Measurements from ENCODE around the gene GPR42. TPM values are rescaled to one million over a fixed set of nuclear protein-coding genes. Genes with fewer than 3 reads are reported as not detected.

The GPR42 gene
- total and polyA plus RNA-seq, 7 experiments from 2014 or later: 0.24 TPM; not detected in 6

GRCh38 chr19:35330475-35330874, 40.4 kb upstream of the GPR42 start:
- Histone ChIP-seq H3K4me1 (ENCODE audit: control insufficient read depth in 2 of 2, insufficient read depth in 2 of 2, low read length in 2 of 2) (peaks cover 0 to 8% of the 10 kb centered on the region in 2 donors), H3K4me3 (ENCODE audit: low read length) (no peak overlapping the region), H3K36me3 (ENCODE audit: control insufficient read depth in 2 of 3, insufficient read depth in 3 of 3, low read length in 3 of 3) (no peaks in the 10 kb centered on the region), H3K27ac (ENCODE audit: low read depth, low read length) (no peak overlapping the region), H3K9me3 (ENCODE audit: control insufficient read depth in 2 of 3, low read length in 3 of 3) (no peaks in the 10 kb centered on the region), H3K27me3 (ENCODE audit: control insufficient read depth in 2 of 2, insufficient read depth in 2 of 2, low read length in 2 of 2) (no peaks in the 10 kb centered on the region)
- ATAC-seq (peak; percentile 50), DNase-seq (no peak)
- POLR2A ChIA-PET: no interaction called here
- Mint-ChIP-seq H3K36me3 (no peaks in the 10 kb centered on the region), H3K4me1 (peaks cover 9 to 29% (median 17%) of the 10 kb centered on the region in 7 donors), H3K27me3 (peaks cover 0 to 14% (median 4%) of the 10 kb centered on the region in 5 donors), H3K4me3 (no peak overlapping the region), H3K9me3 (no peaks in the 10 kb centered on the region), H3K27ac (peak overlapping the region in 2 of 9 donors; percentile 17 to 22)
- CTCF ChIA-PET: no interaction called here
- intact Hi-C loops (cut with micrococcal nuclease): no loop called here

- no peak overlapping the region for H3K4me3 Mint-ChIP-seq
- no peaks in the 10 kb centered on the region for H3K9me3 ChIP-seq (ENCODE audit: control insufficient read depth in 2 of 3, low read length in 3 of 3)
- no peaks in the 10 kb centered on the region for H3K36me3 Mint-ChIP-seq
- intact Hi-C loops (cut with micrococcal nuclease): no loop called here
- no peak overlapping the region for H3K27ac Mint-ChIP-seq
- CTCF ChIA-PET: no interaction called here
- no peak for DNase-seq
- H3K36me3 ChIP-seq (ENCODE audit: control insufficient read depth in 2 of 3, insufficient read depth in 3 of 3, low read length in 3 of 3): no peaks in the 10 kb centered on the region
- ATAC-seq: no peak
- H3K9me3 Mint-ChIP-seq: no peaks in the 10 kb centered on the region
- no peak overlapping the region for H3K4me3 ChIP-seq (ENCODE audit: low read length)
- H3K4me1 Mint-ChIP-seq: peaks cover 10 to 29% (median 17%) of the 10 kb centered on the region in 7 donors
- H3K27me3 ChIP-seq (ENCODE audit: control insufficient read depth in 2 of 2, insufficient read depth in 2 of 2, low read length in 2 of 2): no peaks in the 10 kb centered on the region
- peaks cover 0 to 16% (median 0%) of the 10 kb centered on the region in 5 donors for H3K27me3 Mint-ChIP-seq
- no peak overlapping the region for H3K27ac ChIP-seq (ENCODE audit: low read depth, low read length)
- POLR2A ChIA-PET: no interaction called here
- peaks cover 0 to 8% of the 10 kb centered on the region in 2 donors for H3K4me1 ChIP-seq (ENCODE audit: control insufficient read depth in 2 of 2, insufficient read depth in 2 of 2, low read length in 2 of 2)
Observed at GRCh38 chr19:35331551-35332214, 39.2 kb upstream of the GPR42 start.

GRCh38 chr19:35332817-35333216, 38.1 kb upstream of the GPR42 start:
- intact Hi-C loops (cut with micrococcal nuclease): no loop called here
- peaks cover 0 to 17% (median 0%) of the 10 kb centered on the region in 5 donors for H3K27me3 Mint-ChIP-seq
- ATAC-seq (peak; percentile 62), DNase-seq (peak in 5 of 9 donors; percentile 16 to 43 (median 36))
- H3K27me3 ChIP-seq (ENCODE audit: control insufficient read depth in 2 of 2, insufficient read depth in 2 of 2, low read length in 2 of 2): no peaks in the 10 kb centered on the region
- H3K9me3 Mint-ChIP-seq: no peaks in the 10 kb centered on the region
- no peak overlapping the region for H3K4me3 ChIP-seq (ENCODE audit: low read length)
- no peaks in the 10 kb centered on the region for H3K36me3 ChIP-seq (ENCODE audit: control insufficient read depth in 2 of 3, insufficient read depth in 3 of 3, low read length in 3 of 3)
- H3K4me1 Mint-ChIP-seq: peaks cover 12 to 29% (median 17%) of the 10 kb centered on the region in 7 donors
- peaks cover 0 to 8% of the 10 kb centered on the region in 2 donors for H3K4me1 ChIP-seq (ENCODE audit: control insufficient read depth in 2 of 2, insufficient read depth in 2 of 2, low read length in 2 of 2)
- H3K27ac Mint-ChIP-seq: peak overlapping the region in 2 of 9 donors; percentile 36 to 51
- POLR2A ChIA-PET: no interaction called here
- H3K27ac ChIP-seq (ENCODE audit: low read depth, low read length): no peak overlapping the region
- peak overlapping the region in 8 of 10 donors; percentile 22 to 66 (median 54) for H3K4me3 Mint-ChIP-seq
- no peaks in the 10 kb centered on the region for H3K9me3 ChIP-seq (ENCODE audit: control insufficient read depth in 2 of 3, low read length in 3 of 3)
- H3K36me3 Mint-ChIP-seq: no peaks in the 10 kb centered on the region
- CTCF ChIA-PET: interaction anchor here (1.1 to 2.0 kb wide), 3 partner anchors 20 to 191 kb away, joined by 3 to 5 read pairs (median 3); no protein-coding TSS in a partner anchor

GRCh38 chr19:35334144-35334753, 36.6 kb upstream of the GPR42 start:
- Mint-ChIP-seq H3K4me3 (no peak overlapping the region), H3K9me3 (no peaks in the 10 kb centered on the region), H3K4me1 (peaks cover 9 to 23% (median 17%) of the 10 kb centered on the region in 7 donors), H3K36me3 (no peaks in the 10 kb centered on the region), H3K27ac (no peak overlapping the region), H3K27me3 (peaks cover 0 to 17% (median 0%) of the 10 kb centered on the region in 5 donors)
- intact Hi-C loops (cut with micrococcal nuclease): no loop called here
- Histone ChIP-seq H3K9me3 (ENCODE audit: control insufficient read depth in 2 of 3, low read length in 3 of 3) (no peaks in the 10 kb centered on the region), H3K27ac (ENCODE audit: low read depth, low read length) (no peak overlapping the region), H3K4me1 (ENCODE audit: control insufficient read depth in 2 of 2, insufficient read depth in 2 of 2, low read length in 2 of 2) (peaks cover 0 to 8% of the 10 kb centered on the region in 2 donors), H3K27me3 (ENCODE audit: control insufficient read depth in 2 of 2, insufficient read depth in 2 of 2, low read length in 2 of 2) (no peaks in the 10 kb centered on the region), H3K36me3 (ENCODE audit: control insufficient read depth in 2 of 3, insufficient read depth in 3 of 3, low read length in 3 of 3) (no peaks in the 10 kb centered on the region), H3K4me3 (ENCODE audit: low read length) (no peak overlapping the region)
- DNase-seq: no peak
- ChIA-PET POLR2A (interaction anchor here (0.5 kb wide), 1 partner anchor 908 kb away, joined by 4 read pairs; no protein-coding TSS in a partner anchor), CTCF (interaction anchor here (0.5 to 2.0 kb wide), 3 partner anchors 138 to 162 kb away, joined by 4 to 6 read pairs (median 5); no protein-coding TSS in a partner anchor)
- no peak for ATAC-seq

GRCh38 chr19:35336166-35336955, 34.5 kb upstream of the GPR42 start:
- no peak for ATAC-seq
- no peak overlapping the region for H3K4me3 ChIP-seq (ENCODE audit: low read length)
- Mint-ChIP-seq H3K9me3 (no peaks in the 10 kb centered on the region), H3K27ac (peak overlapping the region in 2 of 9 donors; percentile 52 to 55), H3K27me3 (peaks cover 0 to 10% (median 0%) of the 10 kb centered on the region in 5 donors), H3K4me3 (no peak overlapping the region), H3K4me1 (peaks cover 9 to 21% (median 16%) of the 10 kb centered on the region in 7 donors), H3K36me3 (no peaks in the 10 kb centered on the region)
- H3K4me1 ChIP-seq (ENCODE audit: control insufficient read depth in 2 of 2, insufficient read depth in 2 of 2, low read length in 2 of 2): peaks cover 0 to 8% of the 10 kb centered on the region in 2 donors
- intact Hi-C loops (cut with micrococcal nuclease): no loop called here
- H3K27me3 ChIP-seq (ENCODE audit: control insufficient read depth in 2 of 2, insufficient read depth in 2 of 2, low read length in 2 of 2): no peaks in the 10 kb centered on the region
- DNase-seq: no peak
- H3K36me3 ChIP-seq (ENCODE audit: control insufficient read depth in 2 of 3, insufficient read depth in 3 of 3, low read length in 3 of 3): no peaks in the 10 kb centered on the region
- H3K27ac ChIP-seq (ENCODE audit: low read depth, low read length): no peak overlapping the region
- ChIA-PET CTCF (no interaction called here), POLR2A (no interaction called here)
- H3K9me3 ChIP-seq (ENCODE audit: control insufficient read depth in 2 of 3, low read length in 3 of 3): no peaks in the 10 kb centered on the region

- no peak overlapping the region for H3K27ac ChIP-seq (ENCODE audit: low read depth, low read length)
- ChIA-PET CTCF (no interaction called here), POLR2A (no interaction called here)
- H3K4me1 Mint-ChIP-seq: peaks cover 12 to 21% (median 16%) of the 10 kb centered on the region in 7 donors
- no peaks in the 10 kb centered on the region for H3K27me3 ChIP-seq (ENCODE audit: control insufficient read depth in 2 of 2, insufficient read depth in 2 of 2, low read length in 2 of 2)
- H3K4me3 ChIP-seq (ENCODE audit: low read length): no peak overlapping the region
- intact Hi-C loops (cut with micrococcal nuclease): no loop called here
- no peak overlapping the region for H3K27ac Mint-ChIP-seq
- no peaks in the 10 kb centered on the region for H3K36me3 Mint-ChIP-seq
- no peaks in the 10 kb centered on the region for H3K36me3 ChIP-seq (ENCODE audit: control insufficient read depth in 2 of 3, insufficient read depth in 3 of 3, low read length in 3 of 3)
- H3K27me3 Mint-ChIP-seq: peaks cover 0 to 9% (median 0%) of the 10 kb centered on the region in 5 donors
- H3K4me1 ChIP-seq (ENCODE audit: control insufficient read depth in 2 of 2, insufficient read depth in 2 of 2, low read length in 2 of 2): peaks cover 0 to 8% of the 10 kb centered on the region in 2 donors
- ATAC-seq: no peak
- no peaks in the 10 kb centered on the region for H3K9me3 ChIP-seq (ENCODE audit: control insufficient read depth in 2 of 3, low read length in 3 of 3)
- no peak overlapping the region for H3K4me3 Mint-ChIP-seq
- no peak for DNase-seq
- no peaks in the 10 kb centered on the region for H3K9me3 Mint-ChIP-seq
Observed at GRCh38 chr19:35337097-35337983, 33.5 kb upstream of the GPR42 start.
